ENCODE results near the gene HNRNPC.
"Not testable (repeated sequence)": the region's sequence is repeated elsewhere in the genome, so short reads cannot be mapped to it uniquely, and the experiment has no call there.

DNA sequence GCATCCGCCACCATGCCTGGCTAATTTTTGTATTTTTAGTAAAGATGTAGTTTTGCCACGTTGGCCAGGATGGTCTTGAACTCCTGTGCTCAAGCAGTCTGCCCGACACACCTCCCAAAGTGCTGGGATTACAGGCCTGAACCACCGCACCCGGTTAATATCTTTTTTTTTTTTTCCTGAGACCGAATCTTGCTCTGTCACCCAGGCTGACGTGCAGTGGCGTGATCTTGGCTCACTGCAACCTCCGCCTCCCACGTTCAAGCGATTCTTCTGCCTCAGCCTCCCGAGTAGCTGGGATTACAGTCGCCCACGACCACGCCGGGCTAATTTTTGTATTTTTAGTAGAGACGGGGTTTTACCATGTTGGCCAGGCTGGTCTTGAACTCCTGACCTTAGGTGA, 3.4 kb upstream of the HNRNPC start:
- TF ChIP-seq, protein P1, sequence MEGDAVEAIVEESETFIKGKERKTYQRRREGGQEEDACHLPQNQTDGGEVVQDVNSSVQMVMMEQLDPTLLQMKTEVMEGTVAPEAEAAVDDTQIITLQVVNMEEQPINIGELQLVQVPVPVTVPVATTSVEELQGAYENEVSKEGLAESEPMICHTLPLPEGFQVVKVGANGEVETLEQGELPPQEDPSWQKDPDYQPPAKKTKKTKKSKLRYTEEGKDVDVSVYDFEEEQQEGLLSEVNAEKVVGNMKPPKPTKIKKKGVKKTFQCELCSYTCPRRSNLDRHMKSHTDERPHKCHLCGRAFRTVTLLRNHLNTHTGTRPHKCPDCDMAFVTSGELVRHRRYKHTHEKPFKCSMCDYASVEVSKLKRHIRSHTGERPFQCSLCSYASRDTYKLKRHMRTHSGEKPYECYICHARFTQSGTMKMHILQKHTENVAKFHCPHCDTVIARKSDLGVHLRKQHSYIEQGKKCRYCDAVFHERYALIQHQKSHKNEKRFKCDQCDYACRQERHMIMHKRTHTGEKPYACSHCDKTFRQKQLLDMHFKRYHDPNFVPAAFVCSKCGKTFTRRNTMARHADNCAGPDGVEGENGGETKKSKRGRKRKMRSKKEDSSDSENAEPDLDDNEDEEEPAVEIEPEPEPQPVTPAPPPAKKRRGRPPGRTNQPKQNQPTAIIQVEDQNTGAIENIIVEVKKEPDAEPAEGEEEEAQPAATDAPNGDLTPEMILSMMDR (IDR thresholded peaks at IDR 0.05): not testable (repeated sequence)
- TF ChIP-seq EP300, POLR2A, POLR2AphosphoS5 (IDR thresholded peaks at IDR 0.05): not testable (repeated sequence)

Data from gastroesophageal sphincter (tissue), 3 donors.